Posterior vena cava (tissue), 2 donors: ENCODE results near the gene TTC28. TPM values are rescaled to one million over a fixed set of nuclear protein-coding genes. Genes with fewer than 3 reads are reported as not detected.

Experiments used
- DNase-seq: peaks from one replicate; pipeline ENCODE4 v3.0.0-alpha.2; 2020; ENCODE audit warnings: low spot score
- intact Hi-C, 2 donors: fragments of 100-400 bp; cut with DNase I; formaldehyde crosslinking; loops; one replicate each; pipeline versions ENCODE4 v1.14.1 to v1.14.2; 2022 to 2023
- microRNA-seq, 2 donors: library from miRNA; unstranded; fragments of <30 nt; microRNA quantifications; one replicate each; pipeline ENCODE4 v1.2.0, GENCODE V29; 2020 to 2021; ENCODE audit warnings: borderline microRNAs expressed in 2 of 2
- total RNA-seq, 2 donors: library from RNA; stranded (reverse); fragmentation: NEBNext Ultra II Directional; extraction: Animal tissue kit (Norgen Biotek cat#: 25700); gene quantifications; one replicate each; pipeline ENCODE4 v1.2.1, GENCODE V29; 2021
- donor health status: DM: yes; HTN: yes; CAD: no.
- donor health status: DM: yes; HTN: yes; CAD: no.

TTC28 gene
- total RNA-seq, 2 donors from 2014 or later: 36.6 to 51.2 TPM

DNA sequence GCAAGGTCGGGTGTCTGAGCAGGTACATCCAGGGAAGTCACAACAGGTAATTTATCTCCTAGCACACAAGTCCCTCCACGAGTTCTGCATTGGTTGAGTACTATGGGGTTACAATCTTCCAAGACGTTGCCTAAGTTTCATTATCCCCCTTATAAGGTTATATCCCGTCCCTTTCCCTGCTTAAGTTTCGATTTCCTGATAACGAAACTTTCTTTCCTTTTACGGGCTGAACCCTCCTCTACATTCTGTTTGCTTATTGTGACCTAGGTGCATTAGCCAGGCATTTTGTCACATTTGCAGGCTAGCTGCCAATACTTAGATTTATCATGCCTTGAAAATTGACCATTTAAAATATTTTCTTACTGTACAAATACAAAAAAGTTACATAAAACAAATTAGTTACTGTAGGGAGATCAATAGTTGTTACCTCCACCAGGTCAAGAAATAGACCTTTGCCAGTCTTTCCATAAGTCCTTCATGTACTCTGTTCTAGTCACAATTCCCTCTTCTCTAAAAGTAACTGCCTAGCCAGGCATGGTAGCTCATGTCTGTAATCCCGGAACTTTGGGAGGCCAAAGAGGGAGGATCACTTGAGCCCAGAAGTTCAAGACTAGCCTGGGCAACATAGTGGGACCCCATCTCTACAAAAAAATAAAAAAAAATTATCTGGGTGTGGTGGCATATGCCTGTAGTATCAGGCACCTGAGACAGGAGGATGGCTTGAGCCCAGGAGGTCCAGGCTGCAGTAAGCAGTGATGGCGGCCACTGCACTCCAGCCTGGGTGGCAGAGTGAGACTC lies 746.3 kb downstream of the TTC28 start:
- intact Hi-C loops: no loop called here
- no peak for DNase-seq

DNA sequence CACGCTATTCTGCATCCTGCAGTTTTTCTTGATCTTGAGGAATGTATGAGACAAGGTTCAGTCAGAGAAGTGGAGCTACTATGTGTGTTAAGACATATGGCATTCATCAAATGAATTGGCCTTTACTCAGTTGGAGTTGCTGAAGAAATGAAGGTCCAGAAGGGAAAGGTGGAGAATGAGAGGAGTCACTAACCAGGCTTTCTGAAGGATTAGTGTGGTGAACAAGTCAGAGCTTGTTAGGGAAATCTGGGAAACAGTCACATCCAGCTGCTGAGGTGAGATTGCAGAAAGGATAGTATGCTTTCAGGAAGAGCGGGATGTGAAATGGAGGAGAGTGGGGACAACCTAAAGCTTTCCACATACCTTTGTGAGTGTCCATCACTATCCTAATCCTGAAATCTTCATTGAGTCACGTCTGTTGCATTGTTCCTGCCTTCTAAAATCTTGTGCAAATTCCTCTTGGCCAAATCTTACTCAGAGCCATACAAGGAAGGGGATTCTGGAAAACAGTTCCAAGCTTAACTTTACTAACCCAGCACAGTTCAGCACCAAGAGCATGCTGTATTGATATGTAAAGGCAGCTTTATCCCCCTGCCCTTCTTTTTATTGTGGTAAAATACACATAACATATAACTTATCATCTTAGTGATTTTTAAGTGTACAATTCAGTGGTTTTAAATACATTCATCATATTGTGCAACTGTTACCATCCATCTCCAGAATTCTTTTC lies 749.1 kb downstream of the TTC28 start:
- intact Hi-C loops: no loop called here
- no peak for DNase-seq

Small RNA genes within 50 kb of the gene (microRNA-seq; reads per million reads assigned to microRNA genes)
- gene MIR5739: 0 reads per million in 2 donors

Other genes with a start within 250 kb of the TTC28 start
- gene CHEK2, start 62.0 kb upstream of the TTC28 start, total RNA-seq: 1 to 10 TPM; 6.6 to 8.4 TPM
- 10 to 100 TPM in 1 of 2 donors, 1 to 10 TPM in 1; 9.7 to 10.6 TPM for gene HSCB, start 62.2 kb upstream of the TTC28 start, total RNA-seq
- gene CCDC117, start 92.9 kb upstream of the TTC28 start, total RNA-seq: 10 to 100 TPM; 12.0 to 19.6 TPM
- gene XBP1, start 120.7 kb upstream of the TTC28 start, total RNA-seq: 100 to 1,000 TPM; 113 to 124 TPM
- gene ZNRF3, start 203.7 kb upstream of the TTC28 start, total RNA-seq: 1 to 10 TPM; 7.5 to 8.5 TPM